ENCODE results near the gene MKI67.
A peak's percentile ranks its signal among the peaks of the same experiment; 100 is the strongest.
"Not testable (repeated sequence)": the region's sequence is repeated elsewhere in the genome, so short reads cannot be mapped to it uniquely, and the experiment has no call there.

MKI67 gene

GRCh38 chr10:128097783-128098182, 28.4 kb downstream of the MKI67 start:
- H3K4me3 ChIP-seq (ENCODE audit: low read depth, low read length), result no peak overlapping the region
- DNase-seq (ENCODE audit: low read depth), result no peak

GRCh38 chr10:128096486-128097199, 29.6 kb downstream of the MKI67 start:
- DNase-seq (ENCODE audit: low read depth), result peak; percentile 53
- TF ChIP-seq MAX (IDR thresholded peaks at IDR 0.05; ENCODE audit: low read depth, low read length) (0 out of 2 replicates have a peak, but pooled peaks have one; percentile 2), POLR2A (IDR thresholded peaks at IDR 0.05; ENCODE audit: extremely low read depth, insufficient read length) (no peak)
- no peak overlapping the region for H3K4me3 ChIP-seq (ENCODE audit: low read depth, low read length)

More at GRCh38 chr10:128097783-128098182, 28.4 kb downstream of the MKI67 start:
- TF ChIP-seq POLR2A (IDR thresholded peaks at IDR 0.05; ENCODE audit: extremely low read depth, insufficient read length), result no peak
- TF ChIP-seq MAX (IDR thresholded peaks at IDR 0.05; ENCODE audit: low read depth, low read length), result no peak
- no peak for TF ChIP-seq MYC (IDR thresholded peaks at IDR 0.05; ENCODE audit: low read depth, low read length)
- TF ChIP-seq CTCF (IDR thresholded peaks at IDR 0.05; ENCODE audit: low read depth, low read length), result no peak

GRCh38 chr10:128095753-128096469, 30.3 kb downstream of the MKI67 start:
- peak; percentile 76 for DNase-seq (ENCODE audit: low read depth)
- H3K4me3 ChIP-seq (ENCODE audit: low read depth, low read length), result no peak overlapping the region
- 0 out of 2 replicates have a peak, but pooled peaks have one; percentile 19 for TF ChIP-seq MYC (IDR thresholded peaks at IDR 0.05; ENCODE audit: low read depth, low read length)
- TF ChIP-seq MAX (IDR thresholded peaks at IDR 0.05; ENCODE audit: low read depth, low read length), result peak; percentile 55; the same call in 1 of the 2 replicates
- peak; percentile 8 for TF ChIP-seq POLR2A (IDR thresholded peaks at IDR 0.05; ENCODE audit: extremely low read depth, insufficient read length)
- no peak for TF ChIP-seq CTCF (IDR thresholded peaks at IDR 0.05; ENCODE audit: low read depth, low read length)

- TF ChIP-seq CTCF (IDR thresholded peaks at IDR 0.05; ENCODE audit: low read depth, low read length) (no peak), MAX (IDR thresholded peaks at IDR 0.05; ENCODE audit: low read depth, low read length) (no peak), POLR2A (IDR thresholded peaks at IDR 0.05; ENCODE audit: extremely low read depth, insufficient read length) (no peak), MYC (IDR thresholded peaks at IDR 0.05; ENCODE audit: low read depth, low read length) (no peak)
- DNase-seq (ENCODE audit: low read depth), result peak; percentile 41
- H3K4me3 ChIP-seq (ENCODE audit: low read depth, low read length), result no peak overlapping the region
Observed at GRCh38 chr10:128095027-128095752, 31.0 kb downstream of the MKI67 start.

- DNase-seq (ENCODE audit: low read depth); H3K4me3 ChIP-seq (ENCODE audit: low read depth, low read length): not testable (repeated sequence)
Observed at GRCh38 chr10:128094596-128094995, 31.6 kb downstream of the MKI67 start.

GRCh38 chr10:128092454-128092853, 33.8 kb downstream of the MKI67 start:
- H3K4me3 ChIP-seq (ENCODE audit: low read depth, low read length), result no peak overlapping the region
- no peak for TF ChIP-seq CTCF (IDR thresholded peaks at IDR 0.05; ENCODE audit: low read depth, low read length)
- no peak for TF ChIP-seq POLR2A (IDR thresholded peaks at IDR 0.05; ENCODE audit: extremely low read depth, insufficient read length)
- TF ChIP-seq MYC (IDR thresholded peaks at IDR 0.05; ENCODE audit: low read depth, low read length), result no peak
- DNase-seq (ENCODE audit: low read depth), result no peak
